ENCODE measurements around the gene OVCH2.

Gene OVCH2

DNA sequence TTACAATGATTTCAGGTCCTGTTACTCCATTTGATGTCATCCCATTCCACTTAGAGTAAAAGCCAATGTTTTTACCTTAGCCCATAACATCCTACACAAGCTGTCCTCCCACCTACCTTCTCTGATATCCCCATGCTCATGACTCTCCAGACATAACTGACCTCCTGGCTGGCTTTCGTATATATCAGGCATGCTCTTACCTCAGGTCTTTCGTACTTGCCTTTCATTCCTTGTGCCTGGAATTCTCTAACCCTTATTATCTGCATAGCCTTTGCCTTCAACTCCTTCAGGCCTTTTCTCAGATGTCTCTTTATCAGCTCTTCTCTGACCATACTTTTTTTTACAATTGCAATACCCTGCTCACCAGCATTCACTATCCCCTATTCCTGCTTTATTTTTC is 22.7 kb downstream of the OVCH2 start:
- DNase-seq (ENCODE audit: low read depth): no peak
- no peak overlapping the region for H3K4me3 ChIP-seq (replicated peaks; ENCODE audit: low read depth, low read length)
- TF ChIP-seq CTCF (IDR thresholded peaks at IDR 0.05; ENCODE audit: low read length, missing control alignments): no peak

GRCh38 chr11:7677796-7678201 is 28.5 kb downstream of the OVCH2 start:
- no peak for TF ChIP-seq CTCF (IDR thresholded peaks at IDR 0.05; ENCODE audit: low read length, missing control alignments)
- DNase-seq (ENCODE audit: low read depth): no peak

DNA sequence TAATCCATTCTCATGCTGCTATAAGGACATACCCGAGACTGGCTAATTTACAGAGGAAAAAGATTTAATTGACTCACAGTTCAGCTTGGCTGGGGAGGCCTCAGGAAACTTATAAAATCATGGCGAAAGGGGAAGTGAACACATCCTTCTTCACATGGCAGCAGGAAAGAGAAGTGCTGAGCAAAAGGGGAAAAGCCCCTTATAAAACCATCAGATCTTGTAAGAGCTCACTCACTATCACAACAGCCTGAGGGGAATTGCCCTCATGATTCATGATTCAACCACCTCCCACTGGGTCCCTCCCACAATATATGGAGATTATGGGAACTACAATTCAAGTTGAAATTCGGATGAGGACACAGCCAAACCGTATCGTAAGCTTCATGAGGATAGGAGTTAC is 29.2 kb downstream of the OVCH2 start:
- peak; percentile 46 for DNase-seq (ENCODE audit: low read depth)
- no peak overlapping the region for H3K4me3 ChIP-seq (replicated peaks; ENCODE audit: low read depth, low read length)
- TF ChIP-seq CTCF (IDR thresholded peaks at IDR 0.05; ENCODE audit: low read length, missing control alignments): no peak

More at GRCh38 chr11:7677796-7678201, 28.5 kb downstream of the OVCH2 start:
- no peak overlapping the region for H3K4me3 ChIP-seq (replicated peaks; ENCODE audit: low read depth, low read length)

GRCh38 chr11:7675631-7676030 is 30.6 kb downstream of the OVCH2 start:
- TF ChIP-seq CTCF (IDR thresholded peaks at IDR 0.05; ENCODE audit: low read length, missing control alignments): no peak
- DNase-seq (ENCODE audit: low read depth): no peak
- H3K4me3 ChIP-seq (replicated peaks; ENCODE audit: low read depth, low read length): no peak overlapping the region

- no peak for DNase-seq (ENCODE audit: low read depth)
Observed at GRCh38 chr11:7673724-7674434, 32.4 kb downstream of the OVCH2 start.

GRCh38 chr11:7672960-7673723 is 33.1 kb downstream of the OVCH2 start, which contains the start of gene CYB5R2:
TSS of gene CYB5R2 (minus strand) at chr11:7673500. CDS start at chr11:7672825, 675 bp downstream.
- TF ChIP-seq CTCF (IDR thresholded peaks at IDR 0.05; ENCODE audit: low read length, missing control alignments): no peak
- peak; percentile 58 for DNase-seq (ENCODE audit: low read depth)

More at GRCh38 chr11:7673724-7674434, 32.4 kb downstream of the OVCH2 start:
- TF ChIP-seq CTCF (IDR thresholded peaks at IDR 0.05; ENCODE audit: low read length, missing control alignments): no peak
- peak overlapping the region; percentile 55 for H3K4me3 ChIP-seq (replicated peaks; ENCODE audit: low read depth, low read length)

More at GRCh38 chr11:7672960-7673723, 33.1 kb downstream of the OVCH2 start, which contains the start of gene CYB5R2:
- peak within 1 kb of the TSS; percentile 55 for H3K4me3 ChIP-seq (replicated peaks; ENCODE audit: low read depth, low read length)
